Effector memory CD4-positive, alpha-beta T cell (primary cell): Measurements from ENCODE around the gene SLC39A12.

Experiments
- DNase-seq, 3 donors: peaks; one replicate each; pipeline ENCODE4 v3.0.0-alpha.2; 2020
- H3K27ac ChIP-seq: 2 replicates; pipeline ENCODE4 v1.7.0; 2013; ENCODE audit warnings: mild to moderate bottlenecking, low read length, moderate library complexity; ENCODE audit not compliant: insufficient read depth, poor library complexity, severe bottlenecking
- H3K27me3 ChIP-seq: replicated peaks from 2 replicates; pipeline ENCODE4 v1.7.0; 2013; ENCODE audit warnings: mild to moderate bottlenecking, low read length; ENCODE audit not compliant: insufficient read depth, control insufficient read depth, poor library complexity, severe bottlenecking
- H3K36me3 ChIP-seq: 2 replicates; pipeline ENCODE4 v1.7.0; 2013; ENCODE audit warnings: mild to moderate bottlenecking, low read length, moderate library complexity; ENCODE audit not compliant: control insufficient read depth, insufficient read depth
- H3K4me1 ChIP-seq: 2 replicates; pipeline ENCODE4 v1.7.0; 2013; ENCODE audit warnings: low read length, mild to moderate bottlenecking; ENCODE audit not compliant: control insufficient read depth, insufficient read depth, poor library complexity, severe bottlenecking
- H3K4me3 ChIP-seq: 2 replicates; pipeline ENCODE4 v1.7.0; 2013; ENCODE audit warnings: low read length, low read depth, mild to moderate bottlenecking; ENCODE audit not compliant: insufficient read depth, poor library complexity, severe bottlenecking
- H3K9me3 ChIP-seq: 2 replicates; pipeline ENCODE4 v1.7.0; 2013; ENCODE audit warnings: mild to moderate bottlenecking, low read length, moderate library complexity; ENCODE audit not compliant: control insufficient read depth

SLC39A12 gene

GRCh38 chr10:18044976-18045720 is 93.4 kb downstream of the SLC39A12 start:
- Histone ChIP-seq H3K4me1 (no peaks in the 10 kb centered on the region), H3K9me3 (no peaks in the 10 kb centered on the region), H3K4me3 (no peak overlapping the region), H3K27ac (no peak overlapping the region), H3K36me3 (no peaks in the 10 kb centered on the region), H3K27me3 (no peaks in the 10 kb centered on the region)
- no peak for DNase-seq

GRCh38 chr10:18056583-18056982 is 104.9 kb downstream of the SLC39A12 start:
- H3K4me3 ChIP-seq = no peak overlapping the region
- no peaks in the 10 kb centered on the region for H3K27me3 ChIP-seq
- no peaks in the 10 kb centered on the region for H3K9me3 ChIP-seq
- no peaks in the 10 kb centered on the region for H3K4me1 ChIP-seq
- no peak overlapping the region for H3K27ac ChIP-seq
- DNase-seq = no peak
- H3K36me3 ChIP-seq = no peaks in the 10 kb centered on the region

GRCh38 chr10:18059826-18060559 is 108.3 kb downstream of the SLC39A12 start:
- no peak overlapping the region for H3K4me3 ChIP-seq
- no peaks in the 10 kb centered on the region for H3K27me3 ChIP-seq
- DNase-seq = no peak
- no peaks in the 10 kb centered on the region for H3K4me1 ChIP-seq
- H3K36me3 ChIP-seq = no peaks in the 10 kb centered on the region
- no peaks in the 10 kb centered on the region for H3K9me3 ChIP-seq
- no peak overlapping the region for H3K27ac ChIP-seq

GRCh38 chr10:18066947-18067346 is 115.2 kb downstream of the SLC39A12 start:
- Histone ChIP-seq H3K36me3 (no peaks in the 10 kb centered on the region), H3K27ac (no peak overlapping the region), H3K27me3 (no peaks in the 10 kb centered on the region), H3K4me3 (no peak overlapping the region), H3K9me3 (no peaks in the 10 kb centered on the region), H3K4me1 (no peaks in the 10 kb centered on the region)
- no peak for DNase-seq

- no peak overlapping the region for H3K27ac ChIP-seq
- H3K4me1 ChIP-seq = no peaks in the 10 kb centered on the region
- H3K27me3 ChIP-seq = no peaks in the 10 kb centered on the region
- DNase-seq = no peak
- no peak overlapping the region for H3K4me3 ChIP-seq
- H3K9me3 ChIP-seq = no peaks in the 10 kb centered on the region
- H3K36me3 ChIP-seq = no peaks in the 10 kb centered on the region
These were observed 116.7 kb downstream of the SLC39A12 start for GRCh38 chr10:18068401-18068800.

GRCh38 chr10:18071591-18071990 is 119.9 kb downstream of the SLC39A12 start:
- Histone ChIP-seq H3K27ac (no peak overlapping the region), H3K27me3 (no peaks in the 10 kb centered on the region), H3K4me3 (no peak overlapping the region), H3K36me3 (no peaks in the 10 kb centered on the region), H3K9me3 (no peaks in the 10 kb centered on the region), H3K4me1 (no peaks in the 10 kb centered on the region)
- DNase-seq = no peak

GRCh38 chr10:18073314-18073713 is 121.6 kb downstream of the SLC39A12 start:
- H3K4me1 ChIP-seq = no peaks in the 10 kb centered on the region
- H3K27me3 ChIP-seq = no peaks in the 10 kb centered on the region
- no peak for DNase-seq
- no peaks in the 10 kb centered on the region for H3K9me3 ChIP-seq
- no peak overlapping the region for H3K27ac ChIP-seq
- H3K4me3 ChIP-seq = no peak overlapping the region
- no peaks in the 10 kb centered on the region for H3K36me3 ChIP-seq

- no peaks in the 10 kb centered on the region for H3K9me3 ChIP-seq
- no peaks in the 10 kb centered on the region for H3K36me3 ChIP-seq
- H3K27ac ChIP-seq = no peak overlapping the region
- H3K4me1 ChIP-seq = no peaks in the 10 kb centered on the region
- no peak overlapping the region for H3K4me3 ChIP-seq
- no peaks in the 10 kb centered on the region for H3K27me3 ChIP-seq
- no peak for DNase-seq
These were observed 124.2 kb downstream of the SLC39A12 start for GRCh38 chr10:18075881-18076280.

GRCh38 chr10:18079665-18080295 is 128.1 kb downstream of the SLC39A12 start:
- no peaks in the 10 kb centered on the region for H3K36me3 ChIP-seq
- no peak overlapping the region for H3K27ac ChIP-seq
- no peaks in the 10 kb centered on the region for H3K27me3 ChIP-seq
- no peak overlapping the region for H3K4me3 ChIP-seq
- no peaks in the 10 kb centered on the region for H3K9me3 ChIP-seq
- no peak for DNase-seq
- no peaks in the 10 kb centered on the region for H3K4me1 ChIP-seq

GRCh38 chr10:18082381-18082780 is 130.7 kb downstream of the SLC39A12 start:
- DNase-seq = no peak
- no peaks in the 10 kb centered on the region for H3K4me1 ChIP-seq
- no peaks in the 10 kb centered on the region for H3K9me3 ChIP-seq
- H3K27me3 ChIP-seq = no peaks in the 10 kb centered on the region
- H3K4me3 ChIP-seq = no peak overlapping the region
- no peaks in the 10 kb centered on the region for H3K36me3 ChIP-seq
- no peak overlapping the region for H3K27ac ChIP-seq
